Large intestine (tissue), 3 donors: ENCODE results near the gene IDH1. TPM values are rescaled to one million over a fixed set of nuclear protein-coding genes. Genes with fewer than 3 reads are reported as not detected.
"Not testable (repeated sequence)": the region's sequence is repeated elsewhere in the genome, so short reads cannot be mapped to it uniquely, and the experiment has no call there.

ENCODE experiments used
- DNase-seq, 2 donors: peaks; one replicate each; pipeline versions ENCODE4 v3.0.0 to v3.0.0-alpha.2; 2013
- H3K27ac ChIP-seq: one replicate; pipeline ENCODE4 v1.5.1; 2013; ENCODE audit warnings: low read length
- H3K27me3 ChIP-seq: 2 replicates; pipeline ENCODE4 v1.6.1; 2013; ENCODE audit warnings: low read length; ENCODE audit not compliant: control insufficient read depth, insufficient read depth
- H3K36me3 ChIP-seq: 2 replicates; pipeline ENCODE4 v1.6.1; 2013; ENCODE audit warnings: low read length; ENCODE audit not compliant: control insufficient read depth, insufficient read depth
- H3K4me1 ChIP-seq: one replicate; pipeline ENCODE4 v1.6.1; 2013; ENCODE audit warnings: low read length; ENCODE audit not compliant: control insufficient read depth, insufficient read depth
- H3K4me3 ChIP-seq: one replicate; pipeline ENCODE4 v1.5.1; 2013; ENCODE audit warnings: low read length
- H3K9me3 ChIP-seq: one replicate; pipeline ENCODE4 v1.6.1; 2013; ENCODE audit warnings: mild to moderate bottlenecking, low read depth, low read length, moderate library complexity; ENCODE audit not compliant: control insufficient read depth
- WGBS: methylation state at CpG from one replicate; pipeline ENCODE4 v1.1.5; 2013; ENCODE audit warnings: low lambda C conversion rate; ENCODE audit not compliant: insufficient coverage; 5-methylcytosine and 5-hydroxymethylcytosine counted together
- polyA plus RNA-seq: library from polyadenylated mRNA; unstranded; fragments of 120-200 nt; gene quantifications from one replicate; pipeline ENCODE4 v1.2.1, GENCODE V29; 2013

IDH1 gene
- polyA plus RNA-seq, 1 donor, result 110 TPM

- peaks cover 6% of the 10 kb centered on the region for H3K9me3 ChIP-seq
- H3K36me3 ChIP-seq, result no peaks in the 10 kb centered on the region
- H3K27ac ChIP-seq, result no peak overlapping the region
- no peak for DNase-seq
- WGBS, result no CpG with 5 or more reads among the region's 33 CpGs
- no peaks in the 10 kb centered on the region for H3K4me1 ChIP-seq
- H3K4me3 ChIP-seq, result no peak overlapping the region
- H3K27me3 ChIP-seq, result no peaks in the 10 kb centered on the region
Observed at GRCh38 chr2:208227581-208228232, 27.2 kb downstream of the IDH1 start.

GRCh38 chr2:208224802-208225201 lies 30.1 kb downstream of the IDH1 start:
- Histone ChIP-seq H3K9me3 (peaks cover 6% of the 10 kb centered on the region), H3K4me1 (no peaks in the 10 kb centered on the region), H3K27ac (no peak overlapping the region), H3K4me3 (no peak overlapping the region), H3K36me3 (no peaks in the 10 kb centered on the region), H3K27me3 (no peaks in the 10 kb centered on the region)
- DNase-seq, result no peak
- WGBS, result 100% methylated on average over 2 of the region's 2 CpGs

- DNase-seq, result no peak
- WGBS, result 100% methylated on average over 1 of the region's 3 CpGs
- Histone ChIP-seq H3K36me3 (no peaks in the 10 kb centered on the region), H3K27ac (no peak overlapping the region), H3K4me1 (no peaks in the 10 kb centered on the region), H3K4me3 (no peak overlapping the region), H3K27me3 (no peaks in the 10 kb centered on the region), H3K9me3 (no peaks in the 10 kb centered on the region)
Observed at GRCh38 chr2:208222351-208222750, 32.5 kb downstream of the IDH1 start.

- not testable (repeated sequence) for H3K27ac ChIP-seq, H3K27me3 ChIP-seq, DNase-seq, H3K9me3 ChIP-seq, H3K4me1 ChIP-seq, H3K4me3 ChIP-seq, H3K36me3 ChIP-seq
- WGBS, result no CpG with 5 or more reads among the region's 3 CpGs
Observed at GRCh38 chr2:208221873-208222272, 33.0 kb downstream of the IDH1 start.

GRCh38 chr2:208210688-208211451 lies 44.0 kb downstream of the IDH1 start:
- Histone ChIP-seq H3K27me3 (no peaks in the 10 kb centered on the region), H3K9me3 (no peaks in the 10 kb centered on the region), H3K4me3 (no peak overlapping the region), H3K4me1 (no peaks in the 10 kb centered on the region), H3K36me3 (no peaks in the 10 kb centered on the region), H3K27ac (no peak overlapping the region)
- no CpG with 5 or more reads among the region's 9 CpGs for WGBS
- DNase-seq, result no peak

GRCh38 chr2:208208335-208209085 lies 46.4 kb downstream of the IDH1 start:
- H3K27ac ChIP-seq, result no peak overlapping the region
- no peak for DNase-seq
- no peaks in the 10 kb centered on the region for H3K36me3 ChIP-seq
- H3K4me1 ChIP-seq, result no peaks in the 10 kb centered on the region
- H3K9me3 ChIP-seq, result no peaks in the 10 kb centered on the region
- no peak overlapping the region for H3K4me3 ChIP-seq
- no peaks in the 10 kb centered on the region for H3K27me3 ChIP-seq
- WGBS, result 80% methylated on average over 1 of the region's 9 CpGs

- H3K4me1 ChIP-seq, result no peaks in the 10 kb centered on the region
- no peaks in the 10 kb centered on the region for H3K27me3 ChIP-seq
- no peaks in the 10 kb centered on the region for H3K9me3 ChIP-seq
- H3K36me3 ChIP-seq, result no peaks in the 10 kb centered on the region
- H3K27ac ChIP-seq, result no peak overlapping the region
- H3K4me3 ChIP-seq, result no peak overlapping the region
- DNase-seq, result no peak
- no CpG with 5 or more reads among the region's 3 CpGs for whole genome bisulfite sequencing
Observed at GRCh38 chr2:208207769-208208168, 47.1 kb downstream of the IDH1 start.

- Histone ChIP-seq H3K27me3 (no peaks in the 10 kb centered on the region), H3K4me1 (no peaks in the 10 kb centered on the region), H3K36me3 (no peaks in the 10 kb centered on the region), H3K9me3 (no peaks in the 10 kb centered on the region), H3K4me3 (no peak overlapping the region), H3K27ac (no peak overlapping the region)
- 72% methylated on average over 2 of the region's 5 CpGs for WGBS
- DNase-seq, result no peak
Observed at GRCh38 chr2:208204166-208204565, 50.7 kb downstream of the IDH1 start.

- no peaks in the 10 kb centered on the region for H3K9me3 ChIP-seq
- H3K27me3 ChIP-seq, result no peaks in the 10 kb centered on the region
- no peak overlapping the region for H3K27ac ChIP-seq
- H3K36me3 ChIP-seq, result no peaks in the 10 kb centered on the region
- DNase-seq, result no peak
- H3K4me3 ChIP-seq, result no peak overlapping the region
- 70% methylated on average over 2 of the region's 3 CpGs for WGBS
- no peaks in the 10 kb centered on the region for H3K4me1 ChIP-seq
Observed at GRCh38 chr2:208195531-208195930, 59.3 kb downstream of the IDH1 start.

- DNase-seq, result no peak
- Histone ChIP-seq H3K27me3 (no peaks in the 10 kb centered on the region), H3K9me3 (no peaks in the 10 kb centered on the region), H3K36me3 (no peaks in the 10 kb centered on the region), H3K4me1 (no peaks in the 10 kb centered on the region), H3K27ac (no peak overlapping the region), H3K4me3 (no peak overlapping the region)
- WGBS, result 100% methylated on average over 2 of the region's 8 CpGs
Observed at GRCh38 chr2:208192611-208193236, 62.1 kb downstream of the IDH1 start.
